Chondrocyte (in vitro differentiated cells): ENCODE measurements around the gene VPS13A. TPM values are rescaled to one million over a fixed set of nuclear protein-coding genes. Genes with fewer than 3 reads are reported as not detected.

ENCODE experiments used
- DNase-seq: peaks from one replicate; pipeline ENCODE4 v3.0.0; 2021; ENCODE audit warnings: mixed read lengths, low spot score
- H3K27ac Mint-ChIP-seq: one replicate; pipeline ENCODE4 v1.8.0; 2021; ENCODE audit warnings: mild to moderate bottlenecking, moderate library complexity, mixed read lengths; ENCODE audit not compliant: unreplicated experiment
- H3K27me3 Mint-ChIP-seq: 2 replicates; pipeline ENCODE4 v1.8.0; 2021; ENCODE audit warnings: low read depth, mixed read lengths
- H3K36me3 Mint-ChIP-seq: 2 replicates; pipeline ENCODE4 v1.8.0; 2021; ENCODE audit warnings: low read depth, mixed read lengths
- H3K4me1 Mint-ChIP-seq: 2 replicates; pipeline ENCODE4 v1.8.0; 2021; ENCODE audit warnings: low read depth, mild to moderate bottlenecking, mixed read lengths
- H3K4me3 Mint-ChIP-seq: one replicate; pipeline ENCODE4 v1.8.0; 2021; ENCODE audit warnings: mild to moderate bottlenecking, moderate library complexity, mixed read lengths; ENCODE audit not compliant: unreplicated experiment
- H3K9me3 Mint-ChIP-seq: 2 replicates; pipeline ENCODE4 v1.8.0; 2021; ENCODE audit warnings: low read depth, mixed read lengths
- CTCF ChIP-seq: fragments of 200-600 bp; sonication (generic); IDR thresholded peaks from 2 replicates; pipeline ENCODE4 v1.5.0; 2021; ENCODE audit warnings: antibody characterized with exemption, mild to moderate bottlenecking, moderate library complexity
- total RNA-seq: library from RNA; stranded (reverse); gene quantifications from 3 replicates; pipeline ENCODE4 v1.2.1, GENCODE V29; 2021

The VPS13A gene
- total RNA-seq, 1 donor from 2014 or later = 54.1 TPM

- Mint-ChIP-seq H3K4me3 (no peak overlapping the region), H3K27me3 (no peaks in the 10 kb centered on the region), H3K9me3 (no peaks in the 10 kb centered on the region), H3K36me3 (no peaks in the 10 kb centered on the region), H3K4me1 (peaks cover 54% of the 10 kb centered on the region), H3K27ac (peak overlapping the region; percentile 2)
- peak; percentile 62 for TF ChIP-seq CTCF
- no peak for DNase-seq
Observed at GRCh38 chr9:77161966-77162365, 15.4 kb upstream of the VPS13A start.

GRCh38 chr9:77162366-77162765, 15.0 kb upstream of the VPS13A start:
- no peaks in the 10 kb centered on the region for H3K27me3 Mint-ChIP-seq
- H3K36me3 Mint-ChIP-seq = no peaks in the 10 kb centered on the region
- no peaks in the 10 kb centered on the region for H3K9me3 Mint-ChIP-seq
- no peak for DNase-seq
- no peak for TF ChIP-seq CTCF
- H3K4me1 Mint-ChIP-seq = peaks cover 51% of the 10 kb centered on the region
- no peak overlapping the region for H3K4me3 Mint-ChIP-seq
- H3K27ac Mint-ChIP-seq = peak overlapping the region; percentile 6

- Mint-ChIP-seq H3K27ac (no peak overlapping the region), H3K36me3 (no peaks in the 10 kb centered on the region), H3K9me3 (no peaks in the 10 kb centered on the region), H3K27me3 (no peaks in the 10 kb centered on the region), H3K4me1 (peaks cover 38% of the 10 kb centered on the region), H3K4me3 (no peak overlapping the region)
- DNase-seq = no peak
- TF ChIP-seq CTCF = no peak
Observed at GRCh38 chr9:77163884-77164283, 13.4 kb upstream of the VPS13A start.

- H3K27me3 Mint-ChIP-seq = no peaks in the 10 kb centered on the region
- no peak for DNase-seq
- no peak overlapping the region for H3K4me3 Mint-ChIP-seq
- H3K36me3 Mint-ChIP-seq = no peaks in the 10 kb centered on the region
- no peak overlapping the region for H3K27ac Mint-ChIP-seq
- no peaks in the 10 kb centered on the region for H3K9me3 Mint-ChIP-seq
- peaks cover 26% of the 10 kb centered on the region for H3K4me1 Mint-ChIP-seq
- TF ChIP-seq CTCF = no peak
Observed at GRCh38 chr9:77166193-77166592, 11.1 kb upstream of the VPS13A start.

GRCh38 chr9:77170991-77171699, 6.2 kb upstream of the VPS13A start:
- Mint-ChIP-seq H3K9me3 (no peaks in the 10 kb centered on the region), H3K4me1 (peaks cover 3% of the 10 kb centered on the region), H3K36me3 (no peaks in the 10 kb centered on the region), H3K27me3 (no peaks in the 10 kb centered on the region), H3K27ac (no peak overlapping the region), H3K4me3 (no peak overlapping the region)
- TF ChIP-seq CTCF = no peak
- no peak for DNase-seq
